HCT116 (cell line): Measurements from ENCODE around the gene FOXC2. TPM values are rescaled to one million over a fixed set of nuclear protein-coding genes. Genes with fewer than 3 reads are reported as not detected.

Experiments
- ATAC-seq: fragments of 200-7000 bp; cut with Tn5 transposase; 2 replicates; pipeline ENCODE4 v1.9.1; 2020; ENCODE audit warnings: mild to moderate bottlenecking, moderate library complexity
- BruUV-seq: library from RNA; stranded (reverse); fragments of 400-500 nt; replicated peaks from 2 replicates; lab custom pipeline; 2021; lab: Mats Ljungman, UMichigan
- CTCF ChIA-PET: fragments of 300-600 bp; sonication (Branson Sonifier 250); formaldehyde crosslinking; loops from one replicate; lab custom pipeline; 2021; ENCODE audit warnings: antibody characterized with exemption; lab: Charles Lee
- POLR2A ChIA-PET: fragments of 300-600, 350-600 bp; sonication (Branson Sonifier 250); formaldehyde crosslinking; loops from one replicate; lab custom pipeline; 2021; ENCODE audit warnings: antibody characterized with exemption; lab: Charles Lee
- RAD21 ChIA-PET, 2 experiments: fragments of 300-600 bp; sonication (Branson Sonifier 250); formaldehyde crosslinking; loops; one replicate each; lab custom pipeline; 2023; ENCODE audit warnings: low total read pairs in 2 of 2; ENCODE audit not compliant: uncharacterized antibody in 2 of 2, unreplicated experiment in 2 of 2, low non-redundant PET in 1 of 2; lab: Charles Lee
- DNase-seq: peaks from one replicate; pipeline ENCODE4 v3.0.0-alpha.2; 2010; ENCODE audit warnings: low read depth, low spot score
- H2AFZ ChIP-seq: fragments of 200-600 bp; shearing (Covaris generic), sonication (generic); 2 replicates; pipeline ENCODE4 v1.6.1; 2017; ENCODE audit warnings: low read depth, mixed run types, mixed read lengths, antibody characterized with exemption, low read length; ENCODE audit not compliant: poor library complexity, severe bottlenecking
- H3K27ac ChIP-seq: 2 replicates; pipeline ENCODE4 v1.5.1; 2012; ENCODE audit warnings: low read depth, low read length
- H3K27me3 ChIP-seq: fragments of 200-600 bp; sonication (generic); 2 replicates; pipeline ENCODE4 v1.6.1; 2016; ENCODE audit warnings: mixed run types, low read length, mixed read lengths; ENCODE audit not compliant: insufficient read depth
- H3K36me3 ChIP-seq, 2 experiments: fragments of 200-500 bp in 1 of 2; fragments of 200-600 bp in 1 of 2; sonication (Bioruptor generic) in 1 of 2; sonication (generic) in 1 of 2; 2 replicates each; pipeline versions ENCODE4 v1.5.1 to v1.6.1; 2014 to 2016; ENCODE audit warnings: low read length in 2 of 2, inconsistent platforms in 1 of 2, mixed read lengths in 1 of 2, mixed run types in 1 of 2; ENCODE audit not compliant: insufficient read depth in 2 of 2, control insufficient read depth in 1 of 2
- H3K4me1 ChIP-seq, 2 experiments: fragments of 200-600 bp in 1 of 2; sonication (generic) in 1 of 2; 2 replicates each; pipeline versions ENCODE4 v1.5.1 to v1.6.1; 2012 to 2017; ENCODE audit warnings: low read length in 2 of 2, inconsistent platforms in 1 of 2, mild to moderate bottlenecking in 1 of 2, mixed read lengths in 1 of 2, mixed run types in 1 of 2, moderate library complexity in 1 of 2; ENCODE audit not compliant: insufficient read depth in 2 of 2, control insufficient read depth in 1 of 2
- H3K4me2 ChIP-seq: fragments of 200-600 bp; sonication (generic); 2 replicates; pipeline ENCODE4 v1.6.1; 2017; ENCODE audit warnings: mixed run types, low read length, mixed read lengths
- H3K4me3 ChIP-seq, 2 experiments: fragments of 200-600 bp in 1 of 2; sonication (generic) in 1 of 2; replicated peaks in 1 of 2; 2 replicates each; pipeline ENCODE4 v1.5.1; 2011 to 2016; ENCODE audit warnings: low read length in 2 of 2, control low read depth in 1 of 2, low read depth in 1 of 2, mild to moderate bottlenecking in 1 of 2, mixed read lengths in 1 of 2, mixed run types in 1 of 2
- H3K79me2 ChIP-seq: fragments of 200-600 bp; sonication (generic); 2 replicates; pipeline ENCODE4 v1.6.1; 2017; ENCODE audit warnings: mild to moderate bottlenecking, mixed run types, low read length, moderate library complexity, mixed read lengths; ENCODE audit not compliant: insufficient read depth
- H3K9ac ChIP-seq: fragments of 200-600 bp; sonication (generic); 2 replicates; pipeline ENCODE4 v1.6.1; 2016; ENCODE audit warnings: low read length, mixed read lengths
- H3K9me2 ChIP-seq: fragments of 200-600 bp; sonication (generic), shearing (Covaris generic); 2 replicates; pipeline ENCODE4 v1.6.1; 2017; ENCODE audit warnings: mixed run types, mild to moderate bottlenecking, moderate library complexity; ENCODE audit not compliant: insufficient read depth
- H3K9me3 ChIP-seq, 2 experiments: fragments of 200-500 bp in 1 of 2; fragments of 200-600 bp in 1 of 2; sonication (Bioruptor generic) in 1 of 2; sonication (generic) in 1 of 2; 2 replicates each; pipeline ENCODE4 v1.6.1; 2014 to 2017; ENCODE audit warnings: low read length in 2 of 2, mixed read lengths in 2 of 2, inconsistent platforms in 1 of 2, low read depth in 1 of 2, mild to moderate bottlenecking in 1 of 2, mixed run types in 1 of 2, moderate library complexity in 1 of 2; ENCODE audit not compliant: control insufficient read depth in 1 of 2, insufficient read depth in 1 of 2
- H4K20me1 ChIP-seq: fragments of 200-600 bp; sonication (generic), shearing (Covaris generic); 2 replicates; pipeline ENCODE4 v1.6.1; 2017; ENCODE audit warnings: mixed run types, mild to moderate bottlenecking, moderate library complexity; ENCODE audit not compliant: insufficient read depth
- CBX3 ChIP-seq: IDR thresholded peaks from 2 replicates; pipeline ENCODE4 v1.6.1; 2012; ENCODE audit warnings: low read depth
- EGR1 ChIP-seq: IDR thresholded peaks from 2 replicates; pipeline ENCODE4 v1.6.1; 2012; ENCODE audit warnings: low read depth
- ELF1 ChIP-seq: IDR thresholded peaks from 2 replicates; pipeline ENCODE4 v1.6.1; 2012; ENCODE audit warnings: low read depth, borderline replicate concordance
- EZH2phosphoT487 ChIP-seq: fragments of 200-600 bp; IDR thresholded peaks from 2 replicates; pipeline ENCODE4 v1.6.1; 2018; ENCODE audit warnings: antibody characterized with exemption, borderline replicate concordance
- JUND ChIP-seq: IDR thresholded peaks from 2 replicates; pipeline ENCODE4 v1.6.1; 2012
- POLR2A ChIP-seq: IDR thresholded peaks from 2 replicates; pipeline ENCODE4 v1.7.0; 2011; ENCODE audit warnings: borderline replicate concordance; ENCODE audit not compliant: insufficient read depth, insufficient read length; ENCODE audit errors: extremely low read depth
- POLR2AphosphoS5 ChIP-seq: IDR thresholded peaks from 2 replicates; pipeline ENCODE4 v1.6.1; 2011; ENCODE audit warnings: mild to moderate bottlenecking, low read depth, low read length, moderate library complexity
- RAD21 ChIP-seq: IDR thresholded peaks from 2 replicates; pipeline ENCODE4 v1.6.1; 2012; ENCODE audit warnings: low read depth, mild to moderate bottlenecking
- SIN3A ChIP-seq: IDR thresholded peaks from 2 replicates; pipeline ENCODE4 v1.6.1; 2012; ENCODE audit warnings: low read depth
- SP1 ChIP-seq: IDR thresholded peaks from 2 replicates; pipeline ENCODE4 v1.6.1; 2012; ENCODE audit warnings: low read depth
- TCF7L2 ChIP-seq: IDR thresholded peaks from 2 replicates; pipeline ENCODE4 v1.7.0; 2011; ENCODE audit warnings: borderline replicate concordance, inconsistent platforms; ENCODE audit not compliant: insufficient read depth, insufficient read length; ENCODE audit errors: extremely low read depth
- intact Hi-C: fragments of 100-400 bp; cut with micrococcal nuclease; formaldehyde crosslinking; loops from 2 replicates; pipeline ENCODE4 v1.10.0; 2022
- total RNA-seq: library from RNA; stranded (reverse); gene quantifications from one replicate; pipeline ENCODE4 v1.2.1, GENCODE V29; 2021; ENCODE audit not compliant: unreplicated experiment
- TF ChIP-seq, protein P1 (sequence below): IDR thresholded peaks from 2 replicates; pipeline ENCODE4 v1.6.1; 2012; ENCODE audit warnings: low read depth
- TF ChIP-seq, protein P2 (sequence below): IDR thresholded peaks from 2 replicates; pipeline ENCODE4 v1.6.1; 2012

The FOXC2 gene
- total RNA-seq, 1 experiment from 2014 or later: 0.22 TPM

DNA sequence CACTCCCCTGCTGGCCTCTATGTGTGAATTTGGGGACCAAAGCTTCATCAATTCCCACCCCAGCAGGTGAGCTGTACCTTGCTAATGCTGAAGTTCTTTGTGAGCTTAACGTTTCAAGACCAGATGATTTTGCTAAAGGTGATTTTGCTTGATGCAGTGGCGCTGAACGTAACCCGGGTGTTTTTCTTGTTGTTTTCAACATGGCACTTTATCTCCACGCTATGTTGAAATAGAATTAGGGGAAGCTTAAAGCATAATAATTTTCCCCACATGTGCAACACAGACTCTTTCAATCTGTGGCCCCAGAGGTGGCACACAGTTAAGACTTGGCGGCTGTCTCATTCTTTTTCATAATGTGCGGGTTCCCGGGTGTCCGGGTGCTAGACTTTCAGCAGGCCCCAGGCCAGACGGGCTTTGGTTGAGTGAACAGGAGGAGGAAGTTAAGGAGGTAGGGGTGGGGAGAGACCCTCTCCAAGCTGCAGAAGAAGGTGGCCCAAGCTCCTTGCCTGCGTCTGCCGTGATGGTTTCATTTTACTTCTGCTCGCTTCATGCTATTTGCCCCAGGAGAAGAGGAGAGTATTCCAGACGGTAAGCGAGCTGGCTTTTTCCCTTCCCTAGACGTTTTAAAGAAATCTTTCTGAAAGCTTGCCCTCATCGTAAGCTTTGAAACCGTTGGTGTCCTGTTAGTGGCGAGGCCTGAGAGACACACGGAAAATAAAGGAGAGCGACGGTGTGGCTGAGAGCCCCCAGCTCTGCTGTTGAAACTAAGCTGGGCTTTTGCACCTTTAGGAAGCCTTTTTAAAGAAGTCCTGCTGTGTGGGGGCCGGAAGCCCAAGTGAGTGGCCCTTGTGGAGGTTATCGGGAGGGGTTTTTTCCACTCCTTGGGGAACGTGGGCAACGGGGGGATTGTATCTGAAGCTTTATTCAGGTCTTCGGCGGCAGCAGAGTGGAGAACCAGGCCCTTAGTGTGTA is 4.2 kb downstream of the FOXC2 start:
- no peak overlapping the region for H3K4me2 ChIP-seq
- no peak overlapping the region for H3K4me3 ChIP-seq
- no peaks in the 10 kb centered on the region for H3K9me2 ChIP-seq
- H2AFZ ChIP-seq: no peak overlapping the region
- no peak for DNase-seq
- 0 out of 2 replicates have a peak, but pooled peaks cover 5% of the 10 kb centered on the region for H3K27me3 ChIP-seq
- RAD21 ChIA-PET: no interaction called here
- H3K9ac ChIP-seq: no peak overlapping the region
- intact Hi-C loops: no loop called here
- TF ChIP-seq, protein P1, sequence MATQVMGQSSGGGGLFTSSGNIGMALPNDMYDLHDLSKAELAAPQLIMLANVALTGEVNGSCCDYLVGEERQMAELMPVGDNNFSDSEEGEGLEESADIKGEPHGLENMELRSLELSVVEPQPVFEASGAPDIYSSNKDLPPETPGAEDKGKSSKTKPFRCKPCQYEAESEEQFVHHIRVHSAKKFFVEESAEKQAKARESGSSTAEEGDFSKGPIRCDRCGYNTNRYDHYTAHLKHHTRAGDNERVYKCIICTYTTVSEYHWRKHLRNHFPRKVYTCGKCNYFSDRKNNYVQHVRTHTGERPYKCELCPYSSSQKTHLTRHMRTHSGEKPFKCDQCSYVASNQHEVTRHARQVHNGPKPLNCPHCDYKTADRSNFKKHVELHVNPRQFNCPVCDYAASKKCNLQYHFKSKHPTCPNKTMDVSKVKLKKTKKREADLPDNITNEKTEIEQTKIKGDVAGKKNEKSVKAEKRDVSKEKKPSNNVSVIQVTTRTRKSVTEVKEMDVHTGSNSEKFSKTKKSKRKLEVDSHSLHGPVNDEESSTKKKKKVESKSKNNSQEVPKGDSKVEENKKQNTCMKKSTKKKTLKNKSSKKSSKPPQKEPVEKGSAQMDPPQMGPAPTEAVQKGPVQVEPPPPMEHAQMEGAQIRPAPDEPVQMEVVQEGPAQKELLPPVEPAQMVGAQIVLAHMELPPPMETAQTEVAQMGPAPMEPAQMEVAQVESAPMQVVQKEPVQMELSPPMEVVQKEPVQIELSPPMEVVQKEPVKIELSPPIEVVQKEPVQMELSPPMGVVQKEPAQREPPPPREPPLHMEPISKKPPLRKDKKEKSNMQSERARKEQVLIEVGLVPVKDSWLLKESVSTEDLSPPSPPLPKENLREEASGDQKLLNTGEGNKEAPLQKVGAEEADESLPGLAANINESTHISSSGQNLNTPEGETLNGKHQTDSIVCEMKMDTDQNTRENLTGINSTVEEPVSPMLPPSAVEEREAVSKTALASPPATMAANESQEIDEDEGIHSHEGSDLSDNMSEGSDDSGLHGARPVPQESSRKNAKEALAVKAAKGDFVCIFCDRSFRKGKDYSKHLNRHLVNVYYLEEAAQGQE: no peak
- TF ChIP-seq JUND (no peak), EZH2phosphoT487 (no peak), CBX3 (no peak), POLR2AphosphoS5 (no peak), SIN3A (no peak), RAD21 (no peak), TCF7L2 (no peak), EGR1 (no peak), ELF1 (no peak), POLR2A (no peak), SP1 (no peak)
- TF ChIP-seq, protein P2, sequence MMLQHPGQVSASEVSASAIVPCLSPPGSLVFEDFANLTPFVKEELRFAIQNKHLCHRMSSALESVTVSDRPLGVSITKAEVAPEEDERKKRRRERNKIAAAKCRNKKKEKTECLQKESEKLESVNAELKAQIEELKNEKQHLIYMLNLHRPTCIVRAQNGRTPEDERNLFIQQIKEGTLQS: no peak
- no peak overlapping the region for H3K27ac ChIP-seq
- H3K9me3 ChIP-seq: no peaks in the 10 kb centered on the region
- ATAC-seq: no peak
- no peaks in the 10 kb centered on the region for H3K79me2 ChIP-seq
- CTCF ChIA-PET: interaction anchor here (1.2 to 1.7 kb wide), 4 partner anchors 189 to 506 kb away, joined by 4 to 7 read pairs (median 5); no protein-coding TSS in a partner anchor
- no peaks in the 10 kb centered on the region for H4K20me1 ChIP-seq
- peaks cover 5 to 8% of the 10 kb centered on the region in 2 experiments; a peak in 3 of 4 replicates for H3K4me1 ChIP-seq
- POLR2A ChIA-PET: interaction anchor here (0.7 kb wide), 1 partner anchor 17 kb away, joined by 3 read pairs; no protein-coding TSS in a partner anchor
- no TSS peak for BruUV-seq
- H3K36me3 ChIP-seq: no peaks in the 10 kb centered on the region
